NCI-H2107 treated with DMSO at 0.1 percent for 48 hours (cell line): ENCODE data around the gene ADGRA1.
"Not testable (repeated sequence)": the region's sequence is repeated elsewhere in the genome, so short reads cannot be mapped to it uniquely, and the experiment has no call there.

Experiments
- DNase-seq: peaks from one replicate; lab custom pipeline; 2025; ENCODE audit not compliant: unreplicated experiment; lab: John Stamatoyannopoulos, UW

The ADGRA1 gene

DNA sequence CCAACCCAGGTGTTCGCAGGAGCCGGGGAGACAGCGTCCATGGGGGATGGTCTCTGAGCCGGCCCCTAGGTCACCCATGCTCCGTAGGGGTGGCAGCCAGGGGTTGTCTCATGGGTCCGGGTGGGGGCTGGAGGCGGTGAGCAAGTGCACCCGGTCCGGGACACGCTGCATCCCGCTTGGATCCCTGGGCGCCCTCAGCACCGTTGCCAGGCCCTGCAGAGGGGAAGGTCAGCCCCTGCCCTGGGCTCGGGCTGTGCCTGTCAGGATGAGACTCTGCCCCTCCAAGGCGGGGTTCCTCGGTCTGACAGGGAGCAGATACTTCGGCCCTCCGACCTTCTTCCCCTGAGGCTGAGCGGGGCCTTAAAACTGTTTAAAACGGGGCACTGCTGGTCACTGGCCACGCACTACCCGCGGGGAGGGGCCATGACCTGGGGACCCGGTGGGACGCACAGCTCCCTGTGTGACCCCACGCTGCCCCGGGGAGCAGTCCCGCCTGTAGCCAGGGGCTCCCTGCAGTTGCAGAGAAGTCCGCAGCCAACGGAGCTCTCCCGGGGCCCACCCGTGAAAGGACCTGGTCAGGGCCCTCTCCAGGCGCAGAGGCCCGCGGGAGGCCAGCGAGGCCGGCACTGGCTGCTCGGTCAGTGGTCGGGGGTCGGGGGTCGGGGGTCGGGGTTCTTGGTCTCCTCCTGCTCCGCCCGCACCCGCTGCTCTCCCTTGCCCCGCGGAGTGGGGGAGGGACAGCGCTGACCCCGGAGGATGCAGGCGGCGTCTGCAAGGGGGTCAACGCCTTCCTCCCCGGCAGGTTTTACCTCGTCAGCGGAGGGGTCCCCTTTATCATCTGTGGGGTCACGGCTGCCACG lies 38.9 kb downstream of the ADGRA1 start:
- DNase-seq = no peak

DNA sequence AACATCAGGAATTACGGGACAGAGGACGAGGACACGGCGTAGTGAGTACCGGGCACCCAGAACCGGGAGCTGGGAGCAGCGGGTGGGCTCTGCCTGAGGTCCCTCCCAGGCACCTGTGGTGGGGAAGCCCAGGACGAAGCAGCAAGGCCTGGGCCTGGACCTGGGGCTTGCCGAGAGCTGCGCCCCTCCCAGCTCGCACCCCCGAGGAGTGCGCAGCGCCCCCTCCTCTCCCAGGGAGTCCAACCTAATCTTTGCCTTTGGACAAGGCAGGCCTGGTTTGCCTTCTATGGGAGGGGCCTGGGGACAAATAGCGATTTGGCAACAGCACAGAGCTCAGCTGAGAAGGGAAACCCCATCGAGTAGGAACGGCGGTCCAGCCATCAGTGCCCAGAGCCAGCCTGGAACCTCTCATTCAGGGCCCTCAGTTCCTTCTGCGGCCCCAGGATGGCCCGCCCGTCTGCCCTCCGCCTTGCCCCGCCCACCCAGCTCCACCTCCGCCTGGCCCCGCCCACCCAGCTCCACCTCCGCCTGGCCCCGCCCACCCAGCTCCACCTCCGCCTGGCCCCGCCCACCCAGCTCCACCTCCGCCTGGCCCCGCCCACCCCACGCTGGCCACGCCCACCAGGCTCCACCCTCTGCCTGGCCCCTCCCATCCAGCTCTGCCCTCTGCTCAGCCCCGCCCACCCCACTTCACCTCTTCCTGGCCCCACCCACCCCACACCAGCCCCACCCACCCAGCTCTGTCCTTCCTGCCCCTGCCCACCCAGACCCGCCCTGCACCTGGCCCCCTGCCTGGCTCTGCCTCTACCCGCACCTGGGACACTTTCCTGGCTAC lies 39.8 kb downstream of the ADGRA1 start:
- DNase-seq = no peak

DNA sequence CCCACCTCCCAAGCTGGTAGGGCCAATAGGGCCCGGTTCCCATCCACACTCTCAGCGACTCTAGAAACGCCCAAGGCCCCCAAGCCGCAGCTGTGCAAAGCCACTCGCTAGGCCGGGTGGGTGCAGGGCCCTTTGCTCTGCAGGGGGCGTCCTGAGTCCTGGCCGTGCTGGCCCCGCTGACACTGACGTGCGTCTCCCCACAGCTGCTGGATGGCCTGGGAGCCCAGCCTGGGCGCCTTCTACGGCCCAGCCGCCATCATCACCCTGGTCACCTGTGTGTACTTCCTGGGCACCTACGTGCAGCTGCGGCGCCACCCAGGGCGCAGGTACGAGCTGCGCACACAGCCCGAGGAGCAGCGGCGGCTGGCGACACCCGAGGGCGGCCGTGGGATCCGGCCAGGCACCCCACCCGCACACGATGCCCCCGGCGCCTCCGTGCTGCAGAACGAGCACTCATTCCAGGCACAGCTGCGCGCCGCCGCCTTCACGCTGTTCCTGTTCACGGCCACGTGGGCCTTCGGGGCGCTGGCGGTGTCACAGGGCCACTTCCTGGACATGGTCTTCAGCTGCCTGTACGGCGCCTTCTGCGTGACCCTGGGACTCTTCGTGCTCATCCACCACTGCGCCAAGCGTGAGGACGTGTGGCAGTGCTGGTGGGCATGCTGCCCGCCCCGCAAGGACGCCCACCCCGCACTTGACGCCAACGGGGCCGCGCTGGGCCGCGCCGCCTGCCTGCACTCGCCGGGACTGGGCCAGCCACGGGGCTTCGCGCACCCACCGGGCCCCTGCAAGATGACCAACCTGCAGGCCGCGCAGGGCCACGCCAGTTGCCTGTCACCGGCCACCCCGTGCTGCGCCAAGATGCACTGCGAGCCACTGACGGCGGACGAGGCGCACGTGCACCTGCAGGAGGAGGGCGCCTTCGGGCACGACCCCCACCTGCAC lies 40.7 kb downstream of the ADGRA1 start:
- no peak for DNase-seq

DNA sequence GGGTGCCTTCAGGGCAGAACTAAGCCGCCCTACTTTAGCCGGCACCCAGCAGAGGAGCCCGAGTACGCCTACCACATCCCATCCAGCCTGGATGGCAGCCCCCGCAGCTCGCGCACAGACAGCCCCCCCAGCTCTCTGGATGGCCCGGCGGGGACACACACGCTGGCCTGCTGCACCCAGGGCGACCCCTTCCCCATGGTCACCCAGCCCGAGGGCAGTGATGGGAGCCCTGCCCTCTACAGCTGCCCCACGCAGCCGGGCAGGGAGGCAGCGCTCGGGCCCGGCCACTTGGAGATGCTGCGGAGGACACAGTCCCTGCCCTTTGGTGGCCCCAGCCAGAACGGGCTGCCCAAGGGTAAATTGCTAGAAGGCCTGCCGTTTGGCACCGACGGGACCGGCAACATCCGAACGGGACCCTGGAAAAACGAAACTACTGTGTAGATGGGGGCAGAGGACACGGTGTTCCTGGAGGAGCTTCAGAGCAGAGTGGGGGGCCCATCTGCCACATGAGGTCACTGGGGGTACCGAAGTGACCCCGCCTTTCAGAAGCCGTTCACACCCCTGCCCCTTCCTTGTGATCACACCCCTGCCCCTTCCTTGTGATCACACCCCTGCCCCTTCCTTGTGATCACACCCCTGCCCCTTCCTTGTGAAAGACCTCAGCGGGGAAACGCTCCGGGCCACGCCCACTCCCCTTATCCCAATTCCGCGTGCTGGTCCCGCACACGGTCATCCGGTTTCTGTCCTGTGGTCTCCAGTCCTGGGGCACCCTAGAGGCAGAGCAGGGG lies 41.5 kb downstream of the ADGRA1 start:
- no peak for DNase-seq

DNA sequence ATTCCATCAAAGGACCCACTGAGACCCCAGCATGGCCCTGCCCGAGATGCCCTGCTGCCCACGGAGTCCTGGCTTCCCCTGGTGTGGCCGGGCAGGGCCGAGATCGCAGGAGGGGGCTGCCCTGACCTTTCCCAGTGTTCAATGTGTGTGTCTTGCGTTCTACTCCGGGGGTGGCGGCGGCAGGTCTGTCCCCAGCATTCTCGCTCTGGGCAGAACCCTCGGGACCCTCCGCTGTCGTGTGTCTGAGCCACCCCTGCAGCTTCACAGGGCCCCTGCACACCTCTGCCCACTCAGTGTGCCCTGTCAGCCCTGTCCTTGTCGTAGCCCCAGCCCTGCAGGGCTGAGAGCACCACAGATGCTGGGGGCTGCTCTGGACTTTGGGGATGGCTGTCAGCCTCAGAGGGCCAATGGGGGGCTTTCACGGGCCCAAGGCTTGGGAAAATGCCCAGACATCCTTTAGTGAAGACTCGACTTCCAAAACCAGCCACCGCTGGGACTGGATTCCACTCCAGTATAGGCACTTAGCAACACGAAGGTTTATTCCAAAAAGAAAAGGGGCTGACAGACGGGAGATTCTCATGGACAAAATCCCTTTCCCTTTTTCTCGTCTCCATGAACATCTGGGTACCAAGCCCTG lies 42.3 kb downstream of the ADGRA1 start:
- no peak for DNase-seq

DNA sequence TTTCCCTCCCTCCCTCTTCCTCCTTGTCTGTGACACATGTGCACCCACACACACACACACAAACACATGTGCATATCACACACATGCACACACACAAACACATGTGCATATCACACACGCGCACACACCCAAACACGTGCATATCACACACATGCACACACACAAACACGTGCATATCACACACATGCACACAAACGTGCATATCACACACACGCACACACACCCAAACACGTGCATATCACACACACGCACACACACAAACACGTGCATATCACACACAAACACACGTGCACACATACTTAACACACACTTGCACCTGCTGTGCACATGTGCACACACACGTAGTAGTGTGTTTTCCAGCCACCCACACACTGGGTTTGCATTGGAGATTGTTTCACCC lies 42.9 kb downstream of the ADGRA1 start:
- DNase-seq = no peak

DNA sequence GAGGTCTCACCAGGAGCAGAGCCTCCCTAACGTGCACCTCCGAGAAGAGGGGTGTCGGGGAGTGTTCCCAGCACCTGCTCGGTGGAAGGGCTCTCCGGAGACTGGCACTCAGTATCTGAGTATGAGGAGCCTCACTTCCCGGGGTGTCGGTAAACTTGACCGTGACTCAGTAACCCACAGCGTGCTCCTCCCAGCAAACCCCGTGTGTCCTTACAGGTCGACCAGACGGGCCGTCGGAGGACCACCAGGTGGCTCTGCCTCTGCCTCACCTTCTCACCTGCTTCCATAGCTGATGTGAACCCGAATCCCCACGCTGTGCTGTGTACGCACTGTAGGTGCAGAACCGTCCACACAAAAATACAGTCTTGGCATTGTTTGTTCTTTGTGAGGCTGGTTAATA lies 43.3 kb downstream of the ADGRA1 start:
- no peak for DNase-seq

DNA sequence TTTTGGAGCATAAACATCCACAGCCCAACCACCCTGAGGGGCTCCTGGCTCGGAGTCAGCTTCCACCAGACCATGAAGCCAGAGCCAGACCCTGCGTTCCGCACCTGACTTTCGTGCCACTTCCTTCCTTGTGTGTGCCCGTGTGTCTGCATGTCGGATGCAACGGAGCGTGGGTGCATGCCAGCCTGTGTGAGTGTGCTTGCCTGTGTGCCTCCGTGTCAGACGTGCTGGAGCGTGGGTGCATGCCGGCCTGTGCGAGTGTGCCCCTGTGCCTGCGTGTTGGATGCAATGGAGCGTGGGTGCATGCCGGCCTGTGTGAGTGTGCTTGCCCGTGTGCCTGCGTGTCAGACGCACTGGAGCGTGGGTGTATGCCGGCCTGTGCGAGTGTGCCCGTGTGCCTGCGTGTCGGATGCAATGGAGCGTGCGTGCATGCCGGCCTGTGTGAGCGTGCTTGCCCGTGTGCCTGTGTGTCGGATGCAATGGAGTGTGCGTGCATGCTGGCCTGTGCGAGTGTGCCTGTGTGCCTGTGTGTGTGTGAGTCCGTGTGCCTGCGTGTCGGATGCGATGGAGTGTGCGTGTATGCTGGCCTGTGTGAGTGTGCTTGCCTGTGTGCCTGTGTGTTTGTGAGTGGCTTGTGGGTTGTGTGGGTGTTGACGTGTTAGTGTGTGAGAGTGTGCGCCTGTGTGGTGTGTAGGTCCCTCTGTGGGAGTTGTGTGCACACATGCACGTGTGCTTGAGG lies 44.2 kb downstream of the ADGRA1 start:
- DNase-seq = no peak

DNA sequence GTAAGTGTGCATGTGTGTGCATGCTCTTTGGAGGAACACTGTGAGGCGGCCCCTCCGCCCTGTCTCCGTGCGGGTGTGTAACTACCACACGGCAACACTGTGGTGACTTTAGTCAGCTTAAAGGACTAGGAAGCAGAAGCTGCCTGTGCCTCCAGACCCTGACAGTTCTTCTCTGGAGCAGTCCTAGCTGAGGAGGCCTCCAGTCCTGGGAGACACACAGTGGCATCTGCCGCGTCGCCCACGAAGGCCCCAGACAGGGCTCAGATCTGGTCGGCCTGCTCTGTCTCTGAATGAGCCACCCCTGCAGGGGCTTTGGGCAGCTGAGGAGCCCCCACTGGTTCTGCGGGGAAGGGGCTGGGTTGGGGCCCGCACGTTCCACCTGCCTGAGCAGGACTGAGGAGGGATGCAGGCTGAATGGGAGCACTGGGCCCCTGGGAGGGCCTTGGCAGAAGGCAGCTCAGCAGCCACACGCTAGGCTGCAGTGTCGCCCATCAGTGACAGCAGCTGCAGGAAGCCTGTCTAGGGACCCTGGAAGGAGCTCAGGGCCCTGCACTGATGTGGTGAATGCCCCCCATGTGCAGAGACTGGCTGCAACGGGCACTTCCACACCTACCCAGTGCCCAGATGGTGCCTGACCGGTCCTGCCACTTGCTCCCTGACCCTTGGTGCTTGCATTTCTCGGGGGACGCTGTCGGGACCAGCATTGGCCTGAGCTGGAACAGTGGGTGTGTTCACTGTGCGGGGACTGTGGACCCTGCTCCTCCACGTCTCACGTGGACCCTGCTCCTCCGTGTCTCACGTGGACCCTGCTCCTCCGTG lies 45.0 kb downstream of the ADGRA1 start:
- no peak for DNase-seq

DNA sequence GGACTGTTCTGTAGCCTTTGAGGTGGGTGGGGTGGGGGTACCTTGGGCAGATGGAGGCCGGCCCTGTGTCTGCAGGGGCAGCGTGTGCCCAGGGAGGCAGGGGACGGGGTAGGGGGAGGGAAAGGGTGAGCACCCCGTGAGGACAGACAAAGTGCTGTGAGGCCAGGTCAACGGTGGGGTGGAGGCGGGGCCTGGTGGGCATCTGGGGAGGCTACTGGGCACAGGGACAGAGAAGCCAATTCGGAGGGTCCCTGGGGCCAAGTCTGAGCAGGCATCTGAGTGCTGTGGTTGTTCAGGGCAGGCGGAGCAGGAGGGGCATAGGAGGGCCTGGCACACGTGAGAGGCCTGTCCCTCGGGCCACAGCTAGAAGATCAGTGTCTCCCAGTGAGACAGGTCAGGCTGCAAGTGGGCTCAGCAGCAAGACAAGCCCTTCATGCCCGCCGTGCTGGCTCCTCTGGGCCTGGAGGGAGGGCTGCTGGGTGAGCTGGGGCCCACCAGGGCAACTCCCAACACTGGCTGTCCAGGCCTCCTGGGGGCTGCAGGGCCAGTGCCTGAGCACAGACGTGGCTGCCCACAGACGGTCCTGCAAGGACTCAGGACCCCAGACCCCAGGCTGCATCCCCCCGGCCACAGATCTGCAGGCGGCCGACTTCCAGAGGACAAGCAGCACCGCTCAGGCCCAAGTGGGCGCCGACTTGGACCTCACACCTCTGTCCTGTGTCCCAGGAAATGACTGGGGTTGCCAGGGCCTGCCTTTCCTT lies 45.9 kb downstream of the ADGRA1 start:
- no peak for DNase-seq

DNA sequence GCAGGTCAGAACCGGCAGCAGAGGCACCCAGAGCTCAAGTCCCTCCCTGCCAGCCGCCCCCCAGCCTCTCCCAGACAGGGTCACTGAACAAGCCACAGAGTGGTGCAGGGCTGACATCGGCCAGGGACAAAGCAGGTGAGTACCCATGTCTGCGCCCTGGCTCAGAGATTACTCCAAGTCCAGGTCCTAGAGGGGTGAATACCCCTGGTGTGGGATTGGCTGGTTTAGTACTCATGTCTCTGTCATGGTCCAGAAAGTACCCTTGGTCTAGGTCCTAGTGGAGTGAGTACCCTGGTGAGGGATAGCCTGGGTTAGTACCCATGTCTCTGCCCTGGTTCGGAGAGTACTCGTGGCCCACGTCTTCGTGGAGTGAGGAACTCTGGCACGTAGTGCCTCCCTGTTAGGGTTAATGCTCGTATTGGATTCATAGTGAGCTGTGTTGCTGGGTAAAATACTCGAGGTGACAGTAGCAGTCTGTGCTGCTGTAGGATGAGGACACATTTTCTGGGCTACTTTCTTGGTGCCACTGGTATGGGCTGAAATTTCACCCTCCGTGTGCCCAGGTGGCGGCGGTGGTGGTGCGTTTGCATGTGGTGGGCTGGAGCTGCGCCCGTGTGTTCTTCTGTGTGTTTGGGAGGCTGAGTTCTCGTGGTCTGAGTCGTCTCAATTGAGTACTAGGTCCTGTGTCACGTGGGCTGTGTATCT lies 46.8 kb downstream of the ADGRA1 start:
- DNase-seq = no peak

DNA sequence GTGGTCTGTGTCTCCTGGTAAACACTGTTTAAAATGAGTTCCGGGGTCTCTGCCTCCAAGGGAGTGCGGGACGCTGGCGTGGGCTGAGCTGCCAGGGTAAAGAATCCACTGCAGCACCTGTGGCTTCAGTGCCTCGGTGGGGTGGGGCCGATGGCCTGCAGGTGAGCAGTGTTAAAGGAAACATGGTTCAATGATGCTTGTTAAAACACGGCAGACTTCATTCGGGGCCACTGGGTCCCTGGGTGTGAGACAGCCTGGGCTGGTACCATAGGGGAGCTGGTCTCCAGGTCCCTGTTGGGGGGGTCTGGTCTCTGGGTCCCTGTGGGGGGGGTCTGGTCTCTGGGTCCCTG lies 47.4 kb downstream of the ADGRA1 start:
- DNase-seq = no peak

DNA sequence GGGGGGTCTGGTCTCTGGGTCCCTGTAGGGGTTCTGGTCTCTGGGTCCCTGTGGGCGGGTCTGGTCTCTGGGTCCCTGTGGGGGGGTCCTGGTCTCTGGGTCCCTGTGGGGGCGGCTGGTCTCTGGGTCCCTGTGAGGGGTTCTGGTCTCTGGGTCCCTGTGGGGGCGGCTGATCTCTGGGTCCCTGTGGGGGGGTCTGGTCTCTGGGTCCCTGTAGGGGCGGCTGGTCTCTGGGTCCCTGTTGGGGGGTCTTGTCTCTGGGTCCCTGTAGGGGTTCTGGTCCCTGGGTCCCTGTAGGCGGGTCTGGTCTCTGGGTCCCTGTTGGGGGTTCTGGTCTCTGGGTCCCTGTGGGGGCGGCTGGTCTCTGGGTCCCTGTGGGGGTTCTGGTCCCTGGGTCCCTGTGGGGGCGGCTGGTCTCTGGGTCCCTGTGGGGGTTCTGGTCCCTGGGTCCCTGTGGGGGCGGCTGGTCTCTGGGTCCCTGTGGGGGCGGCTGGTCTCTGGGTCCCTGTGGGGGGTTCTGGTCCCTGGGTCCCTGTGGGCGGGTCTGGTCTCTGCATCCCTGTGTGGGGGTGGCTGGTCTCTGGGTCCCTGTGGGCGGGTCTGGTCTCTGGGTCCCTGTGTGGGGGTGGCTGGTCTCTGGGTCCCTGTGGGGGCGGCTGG lies 49.9 kb downstream of the ADGRA1 start:
- DNase-seq = not testable (repeated sequence)

DNA sequence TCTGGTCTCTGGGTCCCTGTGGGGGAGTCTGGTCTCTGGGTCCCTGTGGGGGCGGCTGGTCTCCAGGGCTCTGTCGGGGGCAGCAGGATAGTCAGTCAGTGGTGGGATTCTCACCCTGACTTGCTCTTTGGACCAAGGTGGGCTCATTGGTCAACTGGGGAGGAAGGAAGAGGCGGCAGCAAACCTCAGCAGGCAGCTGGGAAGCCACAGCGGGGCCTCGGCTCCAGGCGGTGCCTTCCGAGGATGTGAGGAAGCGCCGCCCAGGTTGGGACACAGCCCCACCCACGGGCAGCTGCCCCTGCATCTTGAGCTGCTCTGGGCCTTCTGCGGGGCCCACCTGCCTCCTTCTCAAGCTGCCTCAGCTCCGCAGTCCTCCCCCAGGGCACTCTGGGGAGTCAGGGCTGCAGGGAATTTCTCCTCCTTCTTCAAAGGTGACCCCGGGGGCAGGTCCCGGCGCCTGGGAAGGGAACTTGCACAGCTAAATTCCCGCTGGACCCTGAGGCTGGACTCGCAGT lies 51.9 kb downstream of the ADGRA1 start:
- DNase-seq = no peak

DNA sequence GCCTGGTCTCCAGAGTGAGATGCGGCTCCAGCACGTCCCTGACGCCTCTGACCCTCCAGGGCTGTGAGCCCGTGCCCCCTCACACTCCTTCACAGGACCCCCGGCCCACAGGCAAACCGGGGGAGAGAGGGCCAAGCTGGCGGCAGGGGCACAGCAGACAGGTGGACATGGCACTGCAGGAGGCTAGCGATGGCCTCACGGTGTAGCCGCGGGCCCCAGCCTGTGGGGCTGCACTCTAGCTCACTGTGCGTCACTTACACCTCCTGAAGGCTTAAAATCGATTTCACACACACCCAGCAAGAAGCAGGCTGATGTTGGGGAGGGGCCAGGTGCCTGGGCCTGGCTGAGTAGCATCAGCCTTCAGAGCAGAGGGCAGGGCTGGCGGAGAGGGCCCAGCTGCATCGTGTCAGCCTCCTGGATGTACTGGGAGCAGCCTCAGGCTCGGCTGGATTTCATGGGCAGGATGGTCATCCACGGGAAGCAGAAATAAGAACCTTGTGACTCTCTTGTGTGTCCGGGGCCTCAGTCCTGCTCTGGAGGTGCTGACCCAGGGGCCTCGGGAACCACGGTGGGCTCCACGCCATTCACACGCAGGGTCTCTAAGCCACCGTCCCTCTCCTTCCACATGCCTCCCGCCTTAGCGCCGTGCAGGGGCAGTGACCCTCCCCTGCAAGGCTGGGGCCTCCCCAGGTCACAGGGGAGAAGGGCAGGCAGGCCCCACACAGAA lies 52.9 kb downstream of the ADGRA1 start:
- no peak for DNase-seq
